ENCODE data around the gene RCAN2.

DNA sequence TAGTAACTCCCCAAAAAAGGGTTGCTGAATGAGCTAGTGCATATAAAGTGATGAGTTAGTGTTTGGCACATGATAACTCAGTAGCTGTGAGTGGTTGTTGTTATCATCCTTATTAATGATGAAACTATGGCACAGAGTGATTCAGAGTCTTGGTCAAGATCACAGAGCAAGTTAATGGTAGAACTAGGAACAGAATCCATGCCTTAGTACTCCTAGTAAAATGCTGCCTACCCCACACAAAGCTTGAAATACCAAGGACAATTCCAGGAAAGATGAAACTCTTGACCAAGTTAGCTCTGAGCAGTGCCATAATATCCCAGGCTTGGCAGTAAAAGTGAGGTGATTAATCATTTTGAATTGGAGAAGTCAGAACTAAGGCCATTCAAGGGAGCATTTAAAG lies 211.4 kb downstream of the RCAN2 start:
- TF ChIP-seq CTCF (conservative IDR thresholded peaks at IDR 0.05; ENCODE audit: low read length) = no peak
- no peak for TF ChIP-seq EZH2phosphoT487 (IDR thresholded peaks at IDR 0.05; ENCODE audit: borderline replicate concordance, low read depth, low read length)

All from OCI-LY7 (cell line).